H9 (cell line): ENCODE results near the gene KRT36. TPM values are rescaled to one million over a fixed set of nuclear protein-coding genes. Genes with fewer than 3 reads are reported as not detected.

ENCODE experiments used
- DNase-seq: peaks from one replicate; pipeline ENCODE4 v3.0.0-alpha.2; 2017
- H2AFZ ChIP-seq: one replicate; pipeline ENCODE4 v1.6.1; 2013; ENCODE audit warnings: mild to moderate bottlenecking, low read length, control low read depth, moderate library complexity
- H2AK5ac ChIP-seq: 2 replicates; pipeline ENCODE4 v1.6.1; 2013; ENCODE audit warnings: low read length, control low read depth, mixed read lengths; ENCODE audit not compliant: insufficient read length
- H2BK120ac ChIP-seq: one replicate; pipeline ENCODE4 v1.6.1; 2013; ENCODE audit warnings: low read depth, mild to moderate bottlenecking, low read length, control low read depth, inconsistent platforms; ENCODE audit not compliant: poor library complexity, severe bottlenecking
- H2BK12ac ChIP-seq: 2 replicates; pipeline ENCODE4 v1.6.1; 2013; ENCODE audit warnings: low read length, control low read depth, mixed read lengths, low read depth; ENCODE audit not compliant: insufficient read length
- H2BK15ac ChIP-seq: 2 replicates; pipeline ENCODE4 v1.6.1; 2013; ENCODE audit warnings: low read depth, low read length, control low read depth
- H2BK20ac ChIP-seq: one replicate; pipeline ENCODE4 v1.6.1; 2013; ENCODE audit warnings: low read depth, mild to moderate bottlenecking, low read length, control low read depth, inconsistent platforms; ENCODE audit not compliant: poor library complexity, severe bottlenecking
- H2BK5ac ChIP-seq: 2 replicates; pipeline ENCODE4 v1.6.1; 2013; ENCODE audit warnings: low read length, control low read depth, mixed read lengths; ENCODE audit not compliant: insufficient read length
- H3K14ac ChIP-seq: 2 replicates; pipeline ENCODE4 v1.6.1; 2013; ENCODE audit warnings: low read length, control low read depth; ENCODE audit not compliant: insufficient read depth
- H3K18ac ChIP-seq: 2 replicates; pipeline ENCODE4 v1.6.1; 2013; ENCODE audit warnings: low read depth, mild to moderate bottlenecking, mixed read lengths, low read length, control low read depth; ENCODE audit not compliant: insufficient read length
- H3K23ac ChIP-seq: 2 replicates; pipeline ENCODE4 v1.6.1; 2013; ENCODE audit warnings: low read length, control low read depth, mixed read lengths, low read depth; ENCODE audit not compliant: insufficient read length
- H3K23me2 ChIP-seq: 2 replicates; pipeline ENCODE4 v1.6.1; 2013; ENCODE audit warnings: low read depth, mild to moderate bottlenecking, mixed read lengths, low read length, control low read depth; ENCODE audit not compliant: insufficient read length, poor library complexity, severe bottlenecking
- H3K27ac ChIP-seq: 2 replicates; pipeline ENCODE4 v1.5.1; 2013; ENCODE audit warnings: low read length, control low read depth, mixed read lengths, low read depth; ENCODE audit not compliant: insufficient read length
- H3K27me3 ChIP-seq: 2 replicates; pipeline ENCODE4 v1.6.1; 2013; ENCODE audit warnings: low read length, control low read depth, inconsistent platforms; ENCODE audit not compliant: insufficient read depth
- H3K4ac ChIP-seq: 2 replicates; pipeline ENCODE4 v1.6.1; 2013; ENCODE audit warnings: low read depth, mild to moderate bottlenecking, control low read depth, inconsistent platforms, low read length, moderate library complexity
- H3K4me1 ChIP-seq: 2 replicates; pipeline ENCODE4 v1.6.1; 2013; ENCODE audit warnings: low read length, control low read depth, inconsistent platforms; ENCODE audit not compliant: insufficient read depth
- H3K4me2 ChIP-seq: 2 replicates; pipeline ENCODE4 v1.6.1; 2013; ENCODE audit warnings: low read length, control low read depth, mixed read lengths; ENCODE audit not compliant: insufficient read length, insufficient read depth
- H3K56ac ChIP-seq: 2 replicates; pipeline ENCODE4 v1.6.1; 2013; ENCODE audit warnings: low read depth, mild to moderate bottlenecking, mixed read lengths, low read length, control low read depth; ENCODE audit not compliant: insufficient read length
- H3K79me1 ChIP-seq: 2 replicates; pipeline ENCODE4 v1.6.1; 2013; ENCODE audit warnings: low read depth, mild to moderate bottlenecking, moderate library complexity, low read length, control low read depth, inconsistent platforms; ENCODE audit not compliant: insufficient read depth, poor library complexity, severe bottlenecking
- H3K79me2 ChIP-seq: 2 replicates; pipeline ENCODE4 v1.6.1; 2013; ENCODE audit warnings: low read length, control low read depth, inconsistent platforms; ENCODE audit not compliant: insufficient read depth
- H3K9ac ChIP-seq: 2 replicates; pipeline ENCODE4 v1.6.1; 2013; ENCODE audit warnings: low read length, control low read depth, mixed read lengths; ENCODE audit not compliant: insufficient read length; ENCODE audit errors: extremely low read depth
- H3K9me3 ChIP-seq: one replicate; pipeline ENCODE4 v1.6.1; 2013; ENCODE audit warnings: low read depth, low read length, inconsistent platforms; ENCODE audit not compliant: control insufficient read depth
- H3T11ph ChIP-seq: one replicate; pipeline ENCODE4 v1.6.1; 2013; ENCODE audit warnings: mild to moderate bottlenecking, low read length, control low read depth, inconsistent platforms
- H4K20me1 ChIP-seq: one replicate; pipeline ENCODE4 v1.6.1; 2013; ENCODE audit not compliant: control insufficient read depth, insufficient read length, insufficient read depth
- H4K5ac ChIP-seq: 2 replicates; pipeline ENCODE4 v1.6.1; 2013; ENCODE audit warnings: low read depth, mild to moderate bottlenecking, mixed read lengths, low read length, control low read depth; ENCODE audit not compliant: insufficient read length
- H4K8ac ChIP-seq: replicated peaks from 2 replicates; pipeline ENCODE4 v1.6.1; 2013; ENCODE audit warnings: low read length, control low read depth, mixed read lengths, low read depth; ENCODE audit not compliant: insufficient read length
- H4K91ac ChIP-seq: 2 replicates; pipeline ENCODE4 v1.6.1; 2013; ENCODE audit warnings: low read depth, mild to moderate bottlenecking, moderate library complexity, mixed read lengths, low read length, control low read depth; ENCODE audit not compliant: insufficient read length
- H3K27ac Mint-ChIP-seq, 3 experiments: 2 replicates in 2 of 3; 3 replicates in 1 of 3; pipeline ENCODE4 v1.8.0; 2020 to 2021; ENCODE audit warnings: mixed read lengths in 3 of 3, mild to moderate bottlenecking in 1 of 3, moderate library complexity in 1 of 3
- H3K27me3 Mint-ChIP-seq: 2 replicates; pipeline ENCODE4 v1.8.0; 2021; ENCODE audit warnings: low read depth, mild to moderate bottlenecking, moderate library complexity, mixed read lengths
- H3K36me3 Mint-ChIP-seq, 3 experiments: 2 replicates in 2 of 3; 3 replicates in 1 of 3; pipeline ENCODE4 v1.8.0; 2020 to 2021; ENCODE audit warnings: low read depth in 3 of 3, mixed read lengths in 3 of 3; ENCODE audit not compliant: insufficient read depth in 1 of 3
- H3K4me1 Mint-ChIP-seq, 2 experiments: 2 replicates each; pipeline ENCODE4 v1.8.0; 2020; ENCODE audit warnings: mixed read lengths in 2 of 2
- H3K4me3 Mint-ChIP-seq, 2 experiments: 2 replicates in 1 of 2; 3 replicates in 1 of 2; pipeline ENCODE4 v1.8.0; 2020 to 2021; ENCODE audit warnings: mild to moderate bottlenecking in 2 of 2, mixed read lengths in 2 of 2, moderate library complexity in 1 of 2
- H3K9me3 Mint-ChIP-seq, 2 experiments: 2 replicates in 1 of 2; 3 replicates in 1 of 2; pipeline ENCODE4 v1.8.0; 2020; ENCODE audit warnings: mild to moderate bottlenecking in 2 of 2, mixed read lengths in 2 of 2, moderate library complexity in 1 of 2
- CTCF ChIP-seq: fragments of 200-600 bp; sonication (generic); conservative IDR thresholded peaks from 3 replicates; pipeline ENCODE4 v1.8.0; 2021; ENCODE audit warnings: antibody characterized with exemption, mild to moderate bottlenecking
- WGBS: extraction: QIAGEN DNeasy Blood & Tissue Kit; methylation state at CpG from one replicate; pipeline ENCODE4 v1.1.7; 2013; ENCODE audit warnings: missing lambda C conversion rate, low lambda C conversion rate, mixed read lengths; ENCODE audit not compliant: insufficient read length; ENCODE audit errors: extremely low coverage; 5-methylcytosine and 5-hydroxymethylcytosine counted together
- total RNA-seq: library from RNA; stranded (reverse); gene quantifications from 2 replicates; pipeline ENCODE4 v1.2.1, GENCODE V29; 2021

KRT36 gene
- total RNA-seq, 1 experiment from 2014 or later = not detected

- H2BK20ac ChIP-seq = no peak overlapping the region
- H3K9ac ChIP-seq = no peak overlapping the region
- H3K14ac ChIP-seq = no peak overlapping the region
- no peaks in the 10 kb centered on the region for H3K9me3 ChIP-seq
- no peak overlapping the region for H4K91ac ChIP-seq
- H4K8ac ChIP-seq = no peak overlapping the region
- no peaks in the 10 kb centered on the region for H3K9me3 Mint-ChIP-seq
- H3K4me2 ChIP-seq = no peak overlapping the region
- H3K4ac ChIP-seq = no peak overlapping the region
- no peaks in the 10 kb centered on the region for H3K79me1 ChIP-seq
- H2BK15ac ChIP-seq = no peak overlapping the region
- no peaks in the 10 kb centered on the region for H3K79me2 ChIP-seq
- no peak overlapping the region for H2BK5ac ChIP-seq
- no peaks in the 10 kb centered on the region for H3K36me3 Mint-ChIP-seq
- H2AFZ ChIP-seq = no peak overlapping the region
- no peak overlapping the region for H3K18ac ChIP-seq
- H4K20me1 ChIP-seq = no peaks in the 10 kb centered on the region
- no peak overlapping the region for H3K56ac ChIP-seq
- H3K27ac ChIP-seq = no peak overlapping the region
- no peak overlapping the region for H3K23ac ChIP-seq
- WGBS = no CpG with 5 or more reads among the region's 8 CpGs
- H3K4me3 Mint-ChIP-seq = no peak overlapping the region
- peaks cover 3% of the 10 kb centered on the region for H3K23me2 ChIP-seq
- no peak overlapping the region for H4K5ac ChIP-seq
- no peak overlapping the region for H3K27ac Mint-ChIP-seq
- no peak for TF ChIP-seq CTCF
- peaks cover 23% of the 10 kb centered on the region for H3K27me3 Mint-ChIP-seq
- no peaks in the 10 kb centered on the region for H3K4me1 ChIP-seq
- H2BK12ac ChIP-seq = no peak overlapping the region
- H3K27me3 ChIP-seq = no peaks in the 10 kb centered on the region
- peaks cover 1 to 10% of the 10 kb centered on the region in 2 experiments for H3K4me1 Mint-ChIP-seq
- no peak overlapping the region for H2BK120ac ChIP-seq
- DNase-seq = no peak
- no peak overlapping the region for H3T11ph ChIP-seq
- H2AK5ac ChIP-seq = no peak overlapping the region
Observed at GRCh38 chr17:41484920-41485904, 4.5 kb downstream of the KRT36 start.
